ENCODE measurements around the gene NEDD1. TPM values are rescaled to one million over a fixed set of nuclear protein-coding genes. Genes with fewer than 3 reads are reported as not detected.

Gene NEDD1
- total and polyA plus RNA-seq, 2 donors (not counting 1 experiment from before 2014, with no cell fraction given): 21.8 to 30.7 TPM

GRCh38 chr12:96995861-96996260, 88.8 kb downstream of the NEDD1 start:
- H3K79me2 ChIP-seq (ENCODE audit: control insufficient read depth, insufficient read depth, low read length): no peaks in the 10 kb centered on the region
- H3K27me3 ChIP-seq (ENCODE audit: control insufficient read depth, insufficient read depth, low read length): peaks cover 3% of the 10 kb centered on the region
- H3K9ac ChIP-seq (ENCODE audit: insufficient read depth, low read length): no peak overlapping the region

DNA sequence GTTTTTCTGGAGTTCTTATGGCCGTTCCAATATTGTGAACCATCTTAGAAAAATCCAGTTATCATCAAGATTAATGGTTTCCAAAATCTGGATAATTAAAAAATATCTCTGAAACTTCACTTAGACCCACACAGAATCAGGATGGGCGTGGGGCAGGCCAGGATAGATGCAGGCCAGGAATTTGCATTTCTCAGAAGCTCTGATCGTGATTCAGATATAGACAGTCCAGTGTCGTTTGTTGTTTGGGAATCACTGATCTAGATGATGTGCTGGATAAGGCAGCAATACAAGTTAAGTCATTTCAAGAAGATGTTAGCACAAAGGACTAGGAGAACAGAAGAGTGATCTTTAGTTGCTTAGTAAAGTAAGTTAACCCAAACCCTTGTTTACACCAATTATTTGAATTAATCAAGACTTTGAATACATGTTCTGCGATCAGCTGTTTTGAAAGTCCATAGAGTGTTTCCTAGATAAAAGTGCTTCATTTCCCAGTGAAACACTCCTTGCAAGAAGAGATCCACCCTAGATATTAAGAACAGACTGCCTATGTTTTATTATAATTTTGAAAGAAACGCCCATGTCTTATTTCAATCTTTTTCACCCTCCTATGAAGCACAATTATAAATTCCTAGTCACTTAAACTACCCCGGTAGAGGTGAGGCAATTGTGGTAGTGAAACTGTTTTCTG, 90.9 kb downstream of the NEDD1 start:
- no peak for DNase-seq (ENCODE audit: low read depth in 2 of 2)
- Histone ChIP-seq H3K4me1 (ENCODE audit: control insufficient read depth, extremely low read depth, insufficient read depth, low read length) (no peaks in the 10 kb centered on the region), H3K27ac (ENCODE audit: insufficient read depth, low read length) (no peak overlapping the region), H2AFZ (ENCODE audit: low read length) (no peak overlapping the region), H3K4me2 (ENCODE audit: extremely low read depth, insufficient read depth, low read length) (no peak overlapping the region), H3K4me3 (replicated peaks in 1 of 4; ENCODE audit: control extremely low read depth in 1 of 4, insufficient read depth in 1 of 4, low read depth in 3 of 4, low read length in 4 of 4) (no peak overlapping the region), H3K79me2 (ENCODE audit: control insufficient read depth, insufficient read depth, low read length) (no peaks in the 10 kb centered on the region), H3K9me3 (ENCODE audit: control insufficient read depth, insufficient read depth, low read depth, low read length) (no peaks in the 10 kb centered on the region), H3K27me3 (ENCODE audit: control insufficient read depth, insufficient read depth, low read length) (peaks cover 3% of the 10 kb centered on the region), H4K20me1 (ENCODE audit: control insufficient read depth, extremely low read depth, insufficient read depth, low read length) (no peaks in the 10 kb centered on the region), H3K9ac (ENCODE audit: insufficient read depth, low read length) (no peak overlapping the region), H3K36me3 (ENCODE audit: control insufficient read depth, insufficient read depth, low read length) (no peaks in the 10 kb centered on the region)
- TF ChIP-seq EZH2 (IDR thresholded peaks at IDR 0.05; ENCODE audit: low read length, missing control alignments): no peak
- TF ChIP-seq, protein P1, sequence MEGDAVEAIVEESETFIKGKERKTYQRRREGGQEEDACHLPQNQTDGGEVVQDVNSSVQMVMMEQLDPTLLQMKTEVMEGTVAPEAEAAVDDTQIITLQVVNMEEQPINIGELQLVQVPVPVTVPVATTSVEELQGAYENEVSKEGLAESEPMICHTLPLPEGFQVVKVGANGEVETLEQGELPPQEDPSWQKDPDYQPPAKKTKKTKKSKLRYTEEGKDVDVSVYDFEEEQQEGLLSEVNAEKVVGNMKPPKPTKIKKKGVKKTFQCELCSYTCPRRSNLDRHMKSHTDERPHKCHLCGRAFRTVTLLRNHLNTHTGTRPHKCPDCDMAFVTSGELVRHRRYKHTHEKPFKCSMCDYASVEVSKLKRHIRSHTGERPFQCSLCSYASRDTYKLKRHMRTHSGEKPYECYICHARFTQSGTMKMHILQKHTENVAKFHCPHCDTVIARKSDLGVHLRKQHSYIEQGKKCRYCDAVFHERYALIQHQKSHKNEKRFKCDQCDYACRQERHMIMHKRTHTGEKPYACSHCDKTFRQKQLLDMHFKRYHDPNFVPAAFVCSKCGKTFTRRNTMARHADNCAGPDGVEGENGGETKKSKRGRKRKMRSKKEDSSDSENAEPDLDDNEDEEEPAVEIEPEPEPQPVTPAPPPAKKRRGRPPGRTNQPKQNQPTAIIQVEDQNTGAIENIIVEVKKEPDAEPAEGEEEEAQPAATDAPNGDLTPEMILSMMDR (conservative IDR thresholded peaks at IDR 0.05 in 1 of 2, IDR thresholded peaks at IDR 0.05 in 1 of 2; ENCODE audit: low read depth in 1 of 2, low read length in 2 of 2): no peak

More at GRCh38 chr12:96995861-96996260, 88.8 kb downstream of the NEDD1 start:
- H3K4me1 ChIP-seq (ENCODE audit: control insufficient read depth, extremely low read depth, insufficient read depth, low read length): no peaks in the 10 kb centered on the region
- DNase-seq (ENCODE audit: low read depth in 2 of 2): no peak
- no peak overlapping the region for H2AFZ ChIP-seq (ENCODE audit: low read length)
- H4K20me1 ChIP-seq (ENCODE audit: control insufficient read depth, extremely low read depth, insufficient read depth, low read length): no peaks in the 10 kb centered on the region
- TF ChIP-seq, protein P1 (conservative IDR thresholded peaks at IDR 0.05 in 1 of 2, IDR thresholded peaks at IDR 0.05 in 1 of 2; ENCODE audit: low read depth in 1 of 2, low read length in 2 of 2): no peak
- no peak for TF ChIP-seq EZH2 (IDR thresholded peaks at IDR 0.05; ENCODE audit: low read length, missing control alignments)
- H3K4me3 ChIP-seq (replicated peaks in 1 of 4; ENCODE audit: control extremely low read depth in 1 of 4, insufficient read depth in 1 of 4, low read depth in 3 of 4, low read length in 4 of 4): no peak overlapping the region
- H3K36me3 ChIP-seq (ENCODE audit: control insufficient read depth, insufficient read depth, low read length): no peaks in the 10 kb centered on the region
- no peak overlapping the region for H3K4me2 ChIP-seq (ENCODE audit: extremely low read depth, insufficient read depth, low read length)
- no peaks in the 10 kb centered on the region for H3K9me3 ChIP-seq (ENCODE audit: control insufficient read depth, insufficient read depth, low read depth, low read length)
- H3K27ac ChIP-seq (ENCODE audit: insufficient read depth, low read length): no peak overlapping the region

DNA sequence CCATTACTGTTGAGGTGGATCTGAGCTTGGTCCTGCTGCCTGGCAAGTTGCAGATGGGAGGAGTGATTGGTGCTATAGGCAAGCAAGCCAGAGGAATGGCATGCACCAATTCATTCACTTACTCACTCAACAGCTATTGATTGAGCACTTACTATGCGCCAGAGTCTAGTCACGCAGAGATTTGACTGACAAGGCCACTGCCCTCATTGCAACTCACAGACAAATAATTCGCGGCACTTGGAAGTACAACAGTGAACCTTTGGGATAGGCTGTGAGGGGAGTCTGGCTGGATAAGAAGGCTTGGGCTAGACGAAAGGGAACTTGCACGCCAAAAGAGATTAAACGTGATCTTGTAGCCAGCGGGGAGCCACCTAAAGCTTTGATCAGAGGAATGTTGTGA, 96.2 kb downstream of the NEDD1 start:
- H3K4me2 ChIP-seq (ENCODE audit: extremely low read depth, insufficient read depth, low read length): no peak overlapping the region
- H3K36me3 ChIP-seq (ENCODE audit: control insufficient read depth, insufficient read depth, low read length): no peaks in the 10 kb centered on the region
- DNase-seq (ENCODE audit: low read depth in 2 of 2): no peak
- no peak overlapping the region for H3K4me3 ChIP-seq (replicated peaks in 1 of 4; ENCODE audit: control extremely low read depth in 1 of 4, insufficient read depth in 1 of 4, low read depth in 3 of 4, low read length in 4 of 4)
- H4K20me1 ChIP-seq (ENCODE audit: control insufficient read depth, extremely low read depth, insufficient read depth, low read length): no peaks in the 10 kb centered on the region
- no peaks in the 10 kb centered on the region for H3K9me3 ChIP-seq (ENCODE audit: control insufficient read depth, insufficient read depth, low read depth, low read length)
- no peaks in the 10 kb centered on the region for H3K79me2 ChIP-seq (ENCODE audit: control insufficient read depth, insufficient read depth, low read length)
- H3K9ac ChIP-seq (ENCODE audit: insufficient read depth, low read length): no peak overlapping the region
- no peaks in the 10 kb centered on the region for H3K4me1 ChIP-seq (ENCODE audit: control insufficient read depth, extremely low read depth, insufficient read depth, low read length)
- no peak overlapping the region for H3K27ac ChIP-seq (ENCODE audit: insufficient read depth, low read length)
- TF ChIP-seq, protein P1 (conservative IDR thresholded peaks at IDR 0.05 in 1 of 2, IDR thresholded peaks at IDR 0.05 in 1 of 2; ENCODE audit: low read depth in 1 of 2, low read length in 2 of 2): no peak
- H3K27me3 ChIP-seq (ENCODE audit: control insufficient read depth, insufficient read depth, low read length): no peaks in the 10 kb centered on the region
- H2AFZ ChIP-seq (ENCODE audit: low read length): no peak overlapping the region
